22Rv1 (cell line): ENCODE data around the gene LRRC36.

Source experiments
- H3K27ac ChIP-seq: fragments of 450-650 bp; 2 replicates; pipeline ENCODE4 v1.5.1; 2017
- ZFX ChIP-seq: fragments of 450-650 bp; IDR thresholded peaks from 2 replicates; pipeline ENCODE4 v1.6.1; 2017; ENCODE audit warnings: antibody characterized with exemption, borderline replicate concordance
- TF ChIP-seq, protein P1 (sequence below): fragments of 450-650 bp; IDR thresholded peaks from 2 replicates; pipeline ENCODE4 v1.5.1; 2017; ENCODE audit warnings: mild to moderate bottlenecking

LRRC36 gene

DNA sequence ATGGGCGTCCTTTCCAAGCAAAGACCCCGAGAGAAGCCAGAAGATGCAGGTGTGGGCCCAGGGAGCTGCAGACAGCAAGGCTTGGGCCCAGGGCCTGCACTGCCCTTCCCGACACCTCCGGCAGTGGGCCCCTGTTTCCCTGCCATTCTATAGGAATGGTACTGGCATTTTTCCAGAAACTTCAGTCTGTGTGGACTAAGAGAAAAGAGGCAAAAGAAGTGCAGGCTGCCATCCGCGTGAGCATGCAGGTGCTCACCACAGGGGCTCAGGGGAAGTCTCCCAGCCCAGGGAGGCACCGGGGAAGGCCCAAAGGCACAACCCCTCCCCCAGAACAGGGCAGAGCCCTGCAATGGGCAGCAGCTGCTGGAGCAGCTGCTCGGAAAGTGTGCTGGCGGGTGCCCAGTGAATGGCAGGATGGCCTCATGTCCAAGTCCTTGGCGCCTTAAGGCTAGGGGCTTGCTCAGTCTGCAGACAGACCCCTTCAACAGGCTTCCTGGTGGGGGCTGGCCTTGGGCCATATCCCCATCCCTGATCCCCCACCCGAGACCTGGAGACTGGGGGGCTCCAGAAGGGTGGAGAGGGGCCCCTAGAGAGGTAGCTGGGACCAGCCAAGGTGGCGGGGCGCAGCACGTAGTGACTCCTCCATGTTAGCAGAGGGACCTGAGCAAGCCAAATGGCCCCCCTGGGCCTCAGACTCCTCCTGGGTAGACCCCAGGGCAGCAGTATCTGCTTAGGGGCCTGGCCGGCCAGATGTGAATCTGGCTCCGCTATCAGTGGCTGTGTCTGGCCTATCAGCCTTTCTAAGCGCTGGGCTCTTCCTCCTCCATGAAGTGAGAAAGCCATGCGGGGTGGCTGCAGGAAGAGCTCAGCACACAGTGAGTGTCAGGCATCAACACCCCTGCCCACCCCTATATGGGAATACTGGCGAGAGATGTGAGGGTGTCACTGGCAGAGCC is 73.4 kb downstream of the LRRC36 start:
- TF ChIP-seq, protein P1, sequence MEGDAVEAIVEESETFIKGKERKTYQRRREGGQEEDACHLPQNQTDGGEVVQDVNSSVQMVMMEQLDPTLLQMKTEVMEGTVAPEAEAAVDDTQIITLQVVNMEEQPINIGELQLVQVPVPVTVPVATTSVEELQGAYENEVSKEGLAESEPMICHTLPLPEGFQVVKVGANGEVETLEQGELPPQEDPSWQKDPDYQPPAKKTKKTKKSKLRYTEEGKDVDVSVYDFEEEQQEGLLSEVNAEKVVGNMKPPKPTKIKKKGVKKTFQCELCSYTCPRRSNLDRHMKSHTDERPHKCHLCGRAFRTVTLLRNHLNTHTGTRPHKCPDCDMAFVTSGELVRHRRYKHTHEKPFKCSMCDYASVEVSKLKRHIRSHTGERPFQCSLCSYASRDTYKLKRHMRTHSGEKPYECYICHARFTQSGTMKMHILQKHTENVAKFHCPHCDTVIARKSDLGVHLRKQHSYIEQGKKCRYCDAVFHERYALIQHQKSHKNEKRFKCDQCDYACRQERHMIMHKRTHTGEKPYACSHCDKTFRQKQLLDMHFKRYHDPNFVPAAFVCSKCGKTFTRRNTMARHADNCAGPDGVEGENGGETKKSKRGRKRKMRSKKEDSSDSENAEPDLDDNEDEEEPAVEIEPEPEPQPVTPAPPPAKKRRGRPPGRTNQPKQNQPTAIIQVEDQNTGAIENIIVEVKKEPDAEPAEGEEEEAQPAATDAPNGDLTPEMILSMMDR, result peak; percentile 57
- no peak for TF ChIP-seq ZFX
- no peak overlapping the region for H3K27ac ChIP-seq

DNA sequence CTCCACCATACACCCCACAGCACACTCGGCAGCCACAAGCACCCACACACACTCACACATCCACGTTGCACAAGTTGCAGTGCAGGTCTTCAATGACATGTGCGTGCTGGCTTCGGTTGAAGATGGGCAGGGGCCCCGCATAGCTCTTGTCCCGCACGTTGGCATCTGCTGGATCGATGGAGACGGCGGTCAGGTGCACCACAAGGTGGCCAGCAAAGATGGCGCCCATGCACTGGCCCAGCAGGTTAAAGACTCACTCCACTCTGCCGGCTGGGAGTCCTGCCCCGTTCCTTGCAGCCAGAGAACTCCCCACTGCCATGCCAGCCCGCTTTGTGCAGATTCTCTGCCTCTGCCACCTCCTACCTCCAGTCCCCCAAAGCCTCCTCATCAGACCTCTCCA is 74.3 kb downstream of the LRRC36 start:
- H3K27ac ChIP-seq, result no peak overlapping the region
- TF ChIP-seq, protein P1, result no peak
- no peak for TF ChIP-seq ZFX

DNA sequence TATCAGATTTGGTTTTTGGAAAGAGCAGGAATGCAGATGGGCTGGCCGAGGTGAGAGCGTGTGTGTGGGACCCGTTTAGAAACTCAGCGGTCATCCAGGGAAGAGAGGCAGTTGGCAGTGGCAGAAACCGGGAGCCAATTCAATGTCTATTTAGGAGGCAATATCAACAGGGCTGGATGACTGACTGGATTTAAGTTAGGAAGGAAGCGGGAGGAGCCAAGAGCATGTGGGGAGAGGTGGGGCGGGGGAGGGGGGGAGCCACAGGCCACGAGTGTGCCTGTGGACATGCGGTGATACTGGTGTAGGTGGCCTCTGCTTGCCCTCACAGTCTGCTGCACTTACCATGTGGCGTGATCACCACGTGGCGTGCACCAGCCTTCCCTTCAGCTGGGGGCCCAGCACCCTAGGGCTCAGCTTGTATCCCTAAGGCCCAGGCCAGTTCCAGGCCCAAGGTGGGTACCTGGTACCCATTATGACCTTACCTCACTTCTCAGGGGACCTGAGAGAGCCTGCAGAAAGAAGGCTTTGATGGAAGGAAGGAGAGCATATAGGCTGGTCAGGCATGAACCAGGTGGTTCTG is 77.5 kb downstream of the LRRC36 start:
- TF ChIP-seq, protein P1, result no peak
- no peak for TF ChIP-seq ZFX
- H3K27ac ChIP-seq, result peak overlapping the region; percentile 96

DNA sequence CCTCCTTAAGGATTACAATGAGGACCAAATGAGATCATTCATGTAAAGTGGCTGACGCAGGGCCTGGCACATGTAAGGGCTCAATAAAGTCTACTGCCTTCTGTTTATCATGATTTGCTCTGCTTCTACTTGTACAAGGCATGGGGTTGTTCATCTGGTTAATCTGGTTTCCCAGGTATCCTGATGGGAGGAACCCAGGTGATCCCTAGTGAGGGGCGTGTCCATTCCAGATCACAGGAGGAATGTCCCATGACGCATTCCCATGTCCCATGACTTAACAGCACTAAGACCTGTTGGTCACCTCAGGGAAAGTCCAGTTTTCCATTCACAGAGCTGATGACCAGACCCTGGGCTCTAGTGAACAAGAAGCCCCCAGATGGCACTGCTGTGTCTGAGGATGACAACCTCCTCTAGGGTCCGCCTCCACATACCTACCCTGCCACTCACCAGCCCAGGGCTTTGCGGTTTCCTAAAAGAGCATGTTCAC is 78.2 kb downstream of the LRRC36 start:
- TF ChIP-seq, protein P1, result no peak
- TF ChIP-seq ZFX, result no peak
- H3K27ac ChIP-seq, result peak overlapping the region; percentile 96

DNA sequence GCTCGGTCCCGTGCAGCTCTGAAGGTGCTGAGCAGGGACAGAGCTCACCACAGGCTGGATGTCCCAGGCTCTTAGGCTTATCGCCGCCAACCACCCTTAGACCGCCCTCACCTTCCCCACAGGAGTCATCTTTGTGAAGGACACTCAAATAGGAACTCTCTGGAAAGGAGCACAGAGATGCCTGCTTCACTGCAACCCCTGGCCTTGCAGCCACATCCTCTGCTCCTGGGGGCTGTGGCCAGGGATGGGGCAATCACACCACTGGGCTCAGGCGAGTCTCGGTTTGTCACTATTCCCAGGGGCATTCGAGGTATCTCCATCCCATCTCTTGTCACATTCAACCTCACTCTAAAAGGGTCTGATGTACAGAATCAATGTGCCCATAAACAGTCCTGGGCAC is 78.7 kb downstream of the LRRC36 start:
- TF ChIP-seq, protein P1, result no peak
- TF ChIP-seq ZFX, result no peak
- peak overlapping the region; percentile 96 for H3K27ac ChIP-seq

DNA sequence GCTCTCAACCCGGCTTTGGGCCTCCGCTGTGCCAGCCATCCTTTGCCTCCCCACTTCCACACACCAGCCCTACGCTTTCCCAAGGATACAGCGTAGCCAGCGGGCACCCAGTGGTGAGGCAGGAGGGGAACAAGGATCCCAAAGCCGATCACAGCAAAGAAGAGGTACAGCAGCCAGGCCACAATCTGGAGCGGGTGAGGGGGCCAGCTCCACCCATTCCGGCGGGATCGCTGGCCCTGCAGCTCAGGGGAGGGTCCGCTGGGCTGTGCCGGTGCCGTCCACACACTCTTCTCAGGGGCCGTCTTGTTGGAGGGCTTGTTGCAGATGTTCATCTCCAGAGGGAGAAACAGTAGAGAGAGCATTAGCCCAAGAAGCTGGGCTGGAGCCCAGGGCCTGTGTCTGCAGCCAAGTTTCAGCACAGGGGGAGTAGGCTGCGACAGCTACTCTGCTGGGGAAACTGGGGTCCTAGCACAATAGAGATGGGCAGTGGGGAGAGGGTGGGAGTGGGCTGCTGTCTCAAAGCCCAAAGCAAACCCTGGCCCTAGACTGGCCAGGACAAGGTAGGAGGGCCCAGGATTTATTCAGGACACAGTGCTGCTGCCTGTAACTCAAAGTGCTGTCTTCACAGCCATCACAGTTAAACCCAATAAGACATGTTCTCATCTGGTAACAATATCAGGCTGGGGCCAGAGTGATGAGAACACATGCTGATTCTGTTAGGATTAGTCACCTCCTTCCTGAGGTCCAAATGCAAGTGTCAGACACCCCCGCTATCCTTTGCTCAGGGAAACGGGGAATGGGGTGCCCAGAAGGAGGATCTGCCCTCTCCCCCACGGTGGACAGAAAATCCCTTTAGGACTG is 79.7 kb downstream of the LRRC36 start:
- no peak overlapping the region for H3K27ac ChIP-seq
- TF ChIP-seq ZFX, result no peak
- TF ChIP-seq, protein P1, result no peak
